PFSK-1 (cell line): Measurements from ENCODE around the gene SLIT3.

ENCODE experiments used
- POLR2AphosphoS5 ChIP-seq: IDR thresholded peaks from 2 replicates; pipeline ENCODE4 v1.6.1; 2012; ENCODE audit warnings: low read depth, mild to moderate bottlenecking, control low read depth, low read length, moderate library complexity
- REST ChIP-seq, 2 experiments: IDR thresholded peaks; 2 replicates each; pipeline versions ENCODE4 v1.6.1 to v1.8.0; 2011 to 2012; ENCODE audit warnings: low read depth in 2 of 2, low read length in 2 of 2, control low read depth in 1 of 2, inconsistent platforms in 1 of 2, mild to moderate bottlenecking in 1 of 2, moderate library complexity in 1 of 2; ENCODE audit not compliant: insufficient read depth in 1 of 2

GRCh38 chr5:168713051-168713450 lies 587.9 kb downstream of the SLIT3 start:
- no peak for TF ChIP-seq REST (IDR thresholded peaks at IDR 0.05; ENCODE audit: insufficient read depth in 1 of 2, low read depth in 2 of 2, low read length in 2 of 2)
- TF ChIP-seq POLR2AphosphoS5: no peak
